Endodermal cell (in vitro differentiated cells): ENCODE data around the gene OR11A1. TPM values are rescaled to one million over a fixed set of nuclear protein-coding genes. Genes with fewer than 3 reads are reported as not detected.

Source experiments
- DNase-seq: peaks from one replicate; pipeline ENCODE4 v3.0.0-alpha.2; 2017
- H3K27ac ChIP-seq: 2 replicates; pipeline ENCODE4 v1.5.1; 2013; ENCODE audit warnings: mild to moderate bottlenecking, low read depth, low read length, moderate library complexity
- H3K27me3 ChIP-seq: 2 replicates; pipeline ENCODE4 v1.6.1; 2013; ENCODE audit warnings: mild to moderate bottlenecking, low read length, moderate library complexity; ENCODE audit not compliant: insufficient read depth, control insufficient read depth, poor library complexity, severe bottlenecking
- H3K36me3 ChIP-seq: 2 replicates; pipeline ENCODE4 v1.7.0; 2013; ENCODE audit warnings: mild to moderate bottlenecking, low read length, moderate library complexity; ENCODE audit not compliant: control insufficient read depth, insufficient read depth
- H3K4me1 ChIP-seq: one replicate; pipeline ENCODE4 v1.7.0; 2013; ENCODE audit warnings: low read length; ENCODE audit not compliant: control insufficient read depth, insufficient read depth
- H3K4me3 ChIP-seq: 2 replicates; pipeline ENCODE4 v1.5.1; 2013; ENCODE audit warnings: mild to moderate bottlenecking, low read length, moderate library complexity
- H3K9ac ChIP-seq: 2 replicates; pipeline ENCODE4 v1.6.1; 2013; ENCODE audit warnings: mild to moderate bottlenecking, low read length, moderate library complexity; ENCODE audit not compliant: poor library complexity, severe bottlenecking; ENCODE audit errors: extremely low read depth
- H3K9me3 ChIP-seq: 2 replicates; pipeline ENCODE4 v1.6.1; 2013; ENCODE audit warnings: mild to moderate bottlenecking, low read length, moderate library complexity; ENCODE audit not compliant: control insufficient read depth
- H3K27ac Mint-ChIP-seq: 2 replicates; pipeline ENCODE4 v1.8.0; 2020; ENCODE audit warnings: mixed read lengths
- H3K27me3 Mint-ChIP-seq: 2 replicates; pipeline ENCODE4 v1.8.0; 2021; ENCODE audit warnings: mild to moderate bottlenecking, mixed read lengths; ENCODE audit not compliant: insufficient read depth
- H3K36me3 Mint-ChIP-seq: 2 replicates; pipeline ENCODE4 v1.8.0; 2020; ENCODE audit warnings: low read depth, mixed read lengths
- H3K4me1 Mint-ChIP-seq: 2 replicates; pipeline ENCODE4 v1.8.0; 2020; ENCODE audit warnings: mixed read lengths
- H3K4me3 Mint-ChIP-seq: 2 replicates; pipeline ENCODE4 v1.8.0; 2020; ENCODE audit warnings: mild to moderate bottlenecking, moderate library complexity, mixed read lengths
- H3K9me3 Mint-ChIP-seq: 2 replicates; pipeline ENCODE4 v1.8.0; 2020; ENCODE audit warnings: mild to moderate bottlenecking, mixed read lengths
- CTCF ChIP-seq: fragments of 200-600 bp; sonication (generic); conservative IDR thresholded peaks from 2 replicates; pipeline ENCODE4 v1.5.0; 2021; ENCODE audit warnings: antibody characterized with exemption, mild to moderate bottlenecking
- WGBS, 2 experiments: methylation state at CpG; one replicate each; pipeline versions ENCODE4 v1.1.5 to v1.1.7; 2013; ENCODE audit warnings: missing lambda C conversion rate in 2 of 2, mixed read lengths in 1 of 2; ENCODE audit not compliant: insufficient coverage in 1 of 2, insufficient read length in 1 of 2; 5-methylcytosine and 5-hydroxymethylcytosine counted together
- total RNA-seq, 2 donors: library from RNA; stranded (reverse); fragmentation: NEBNext Ultra II Directional in 1 of 2; extraction: Animal tissue kit (Norgen Biotek cat#: 25700) in 1 of 2; gene quantifications; 2 replicates in 1 of 2; 3 replicates in 1 of 2; pipeline ENCODE4 v1.2.1, GENCODE V29; 2021

The OR11A1 gene
- total RNA-seq, 2 donors from 2014 or later = not detected

GRCh38 chr6:29501106-29501505 is 44.2 kb upstream of the OR11A1 start:
- Histone ChIP-seq H3K27ac (no peak overlapping the region), H3K4me3 (no peak overlapping the region), H3K9me3 (no peaks in the 10 kb centered on the region), H3K27me3 (no peaks in the 10 kb centered on the region), H3K4me1 (no peaks in the 10 kb centered on the region), H3K36me3 (no peaks in the 10 kb centered on the region), H3K9ac (no peak overlapping the region)
- WGBS, 2 experiments = 91% methylated on average over 6 of the region's 6 CpGs; no CpG with 5 or more reads in 1 of the 2 experiments
- Mint-ChIP-seq H3K9me3 (no peaks in the 10 kb centered on the region), H3K4me3 (no peak overlapping the region), H3K27me3 (no peaks in the 10 kb centered on the region), H3K36me3 (no peaks in the 10 kb centered on the region), H3K27ac (no peak overlapping the region), H3K4me1 (no peaks in the 10 kb centered on the region)
- DNase-seq = peak; percentile 24
- TF ChIP-seq CTCF = no peak

- Mint-ChIP-seq H3K4me1 (no peaks in the 10 kb centered on the region), H3K9me3 (no peaks in the 10 kb centered on the region), H3K36me3 (no peaks in the 10 kb centered on the region), H3K27me3 (no peaks in the 10 kb centered on the region), H3K4me3 (no peak overlapping the region), H3K27ac (no peak overlapping the region)
- Histone ChIP-seq H3K27me3 (no peaks in the 10 kb centered on the region), H3K27ac (no peak overlapping the region), H3K4me1 (no peaks in the 10 kb centered on the region), H3K36me3 (no peaks in the 10 kb centered on the region), H3K9ac (no peak overlapping the region), H3K4me3 (no peak overlapping the region), H3K9me3 (no peaks in the 10 kb centered on the region)
- 90 to 94% methylated on average over 5 to 8 of the region's 8 CpGs for WGBS, 2 experiments
- DNase-seq = peak; percentile 22
- no peak for TF ChIP-seq CTCF
Observed at GRCh38 chr6:29500594-29500993, 43.7 kb upstream of the OR11A1 start.

- Histone ChIP-seq H3K4me3 (no peak overlapping the region), H3K4me1 (no peaks in the 10 kb centered on the region), H3K9ac (no peak overlapping the region), H3K27ac (no peak overlapping the region), H3K27me3 (no peaks in the 10 kb centered on the region), H3K36me3 (no peaks in the 10 kb centered on the region), H3K9me3 (no peaks in the 10 kb centered on the region)
- DNase-seq = peak; percentile 13
- Mint-ChIP-seq H3K27me3 (no peaks in the 10 kb centered on the region), H3K36me3 (no peaks in the 10 kb centered on the region), H3K4me3 (no peak overlapping the region), H3K9me3 (no peaks in the 10 kb centered on the region), H3K4me1 (no peaks in the 10 kb centered on the region), H3K27ac (no peak overlapping the region)
- no peak for TF ChIP-seq CTCF
- WGBS, 2 experiments = 93% methylated on average over 5 of the region's 5 CpGs; no CpG with 5 or more reads in 1 of the 2 experiments
Observed at GRCh38 chr6:29499704-29500103, 42.8 kb upstream of the OR11A1 start.
